Effector CD8-positive, alpha-beta T cell (primary cell): Measurements from ENCODE around the gene MEIS2.

ENCODE experiments used
- DNase-seq: peaks from one replicate; lab custom pipeline; 2025; lab: John Stamatoyannopoulos, UW

Gene MEIS2

DNA sequence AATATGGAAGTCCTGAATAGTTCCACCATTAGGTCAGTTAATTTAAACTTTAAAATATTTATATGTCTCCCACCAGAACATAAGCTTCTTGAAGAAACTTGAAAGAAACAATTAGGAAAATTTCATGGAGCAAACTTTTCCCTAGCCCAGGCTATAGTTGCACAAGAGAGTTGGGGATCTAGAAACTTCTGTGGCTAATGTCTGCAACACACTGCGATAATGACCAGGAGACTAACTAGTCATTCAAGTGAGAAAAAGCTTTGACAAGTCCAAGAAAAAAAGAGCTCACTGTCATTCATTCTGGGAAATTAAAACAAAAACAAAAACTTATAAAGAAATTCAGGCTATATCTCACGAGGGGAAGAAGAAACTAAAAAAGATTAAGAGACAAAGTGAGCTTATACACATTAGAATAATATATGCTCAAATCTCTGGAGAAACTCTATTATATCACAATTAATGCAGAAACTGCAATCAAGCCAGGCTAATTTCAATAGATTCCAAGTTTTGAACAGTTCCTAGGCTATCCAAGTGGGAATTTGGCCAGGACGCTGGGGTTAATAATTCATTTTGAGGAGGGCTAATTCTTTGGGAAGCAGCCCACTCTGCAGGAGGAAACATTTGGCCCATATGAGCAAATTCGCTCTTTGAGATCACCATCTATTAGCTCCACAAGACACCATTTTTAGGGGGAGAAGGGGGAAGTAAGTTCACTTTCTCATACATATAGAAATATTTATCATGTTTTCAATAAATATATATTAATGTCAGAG lies 134.6 kb downstream of the MEIS2 start:
- no peak for DNase-seq

GRCh38 chr15:36964626-36965025 lies 135.7 kb downstream of the MEIS2 start:
- DNase-seq, result no peak

- no peak for DNase-seq
Measured at GRCh38 chr15:36961956-36962355, 138.4 kb downstream of the MEIS2 start.

- no peak for DNase-seq
Measured at GRCh38 chr15:36960947-36961227, 139.5 kb downstream of the MEIS2 start.

DNA sequence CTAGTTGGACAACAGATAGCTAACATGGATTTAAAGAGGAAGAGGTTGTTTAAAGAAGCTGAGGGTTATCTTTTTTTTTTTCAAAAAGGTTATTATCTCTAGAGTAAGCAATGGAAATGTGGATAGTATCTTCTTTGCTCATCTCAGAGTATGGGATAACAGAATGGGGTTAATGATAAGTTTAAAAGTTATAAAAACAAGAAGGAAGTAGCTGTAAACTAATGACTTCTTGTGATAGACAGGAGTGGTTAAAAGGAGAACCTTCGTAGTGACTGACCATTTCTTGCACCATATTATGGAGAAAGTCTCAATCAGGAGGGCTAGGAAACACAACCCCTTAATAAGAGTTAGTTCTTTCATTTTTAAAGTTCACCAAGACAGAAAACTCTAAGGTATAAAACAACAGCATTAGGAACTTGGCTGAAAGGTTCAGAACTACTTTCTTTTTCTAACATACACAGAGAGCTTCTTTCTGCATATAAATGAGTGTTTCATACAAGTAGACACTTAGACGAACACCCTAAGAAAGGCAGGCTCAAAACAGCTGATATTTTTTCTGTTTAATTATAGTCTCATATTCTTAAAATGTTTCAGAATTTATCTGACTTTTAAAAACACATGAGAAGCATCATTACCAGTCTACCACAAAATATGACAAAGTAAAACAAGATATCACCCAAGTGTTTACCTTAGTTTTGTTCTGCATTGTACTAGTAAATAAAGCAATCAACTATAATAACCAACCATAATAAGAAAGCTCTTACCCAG lies 140.0 kb downstream of the MEIS2 start:
- DNase-seq, result no peak

DNA sequence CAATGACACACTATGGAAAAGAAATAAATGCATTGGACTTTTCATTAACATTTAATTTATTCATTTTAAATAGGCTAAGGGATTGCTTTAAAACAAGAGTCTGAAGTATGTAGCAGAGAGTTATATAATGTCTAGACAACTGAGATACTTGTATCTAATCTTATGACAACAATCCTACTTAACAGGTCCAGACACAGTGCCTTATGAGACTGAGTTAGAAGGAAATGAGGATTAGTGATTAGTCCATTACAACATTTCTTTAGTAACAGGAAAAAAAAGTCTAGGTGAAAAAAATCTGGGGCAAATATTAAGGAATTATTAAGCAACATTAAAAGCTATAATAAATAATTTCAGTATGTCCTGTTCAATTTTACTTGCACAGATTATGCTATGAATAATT lies 140.6 kb downstream of the MEIS2 start:
- no peak for DNase-seq

DNA sequence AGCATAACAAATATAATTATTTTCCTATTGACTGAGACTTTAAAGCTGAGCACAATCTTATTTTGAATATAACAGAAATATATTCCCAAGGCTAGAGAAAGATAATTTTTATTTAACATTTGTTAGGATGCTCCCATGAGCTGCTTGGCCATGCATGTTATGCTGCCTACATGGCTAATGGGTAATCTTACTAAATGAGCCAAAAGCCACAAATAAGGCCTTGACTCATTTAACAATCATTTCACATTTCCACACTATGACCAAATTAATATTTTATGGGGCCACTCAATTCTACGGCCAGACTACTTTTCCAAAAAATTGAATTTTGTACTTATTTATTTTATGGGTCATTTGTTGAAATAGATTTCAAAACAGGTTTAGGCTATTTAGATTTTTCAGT lies 141.7 kb downstream of the MEIS2 start:
- DNase-seq, result no peak

DNA sequence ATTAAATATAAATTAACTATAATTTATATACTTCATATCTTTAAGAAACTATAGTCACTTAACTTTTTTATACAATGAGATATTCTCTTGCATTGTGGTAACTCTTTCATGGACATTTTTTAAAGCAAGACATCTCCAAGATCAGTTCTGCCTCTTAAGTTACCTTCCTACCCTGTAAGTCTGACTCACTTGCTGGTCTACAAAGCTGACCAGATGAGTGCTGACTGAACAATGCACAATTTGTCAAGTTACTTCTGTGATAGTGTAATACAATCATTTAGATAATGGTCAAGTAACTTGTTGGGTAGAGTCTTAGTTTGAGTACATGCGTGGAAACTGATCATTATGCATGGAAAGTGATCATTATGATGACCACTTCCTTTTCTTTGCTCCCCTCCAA lies 145.9 kb downstream of the MEIS2 start:
- no peak for DNase-seq

DNA sequence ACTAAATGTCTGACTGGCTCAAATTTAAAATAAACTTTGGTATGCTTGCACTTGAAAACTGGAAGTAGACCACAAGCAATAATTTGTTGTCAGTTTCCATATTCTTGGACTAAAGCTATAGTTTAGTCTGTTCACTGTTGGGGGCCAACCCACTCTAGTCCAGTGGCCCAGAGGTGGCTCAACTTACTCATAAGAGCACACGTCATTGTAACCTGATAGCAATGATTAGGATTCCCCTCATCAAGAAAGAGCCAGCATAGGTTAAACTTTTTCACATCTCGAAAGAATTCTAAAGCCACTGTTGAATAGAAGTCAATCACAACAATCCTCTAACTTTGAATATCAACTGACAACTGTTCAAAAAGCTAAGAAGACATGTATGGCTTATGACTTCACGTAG lies 147.0 kb downstream of the MEIS2 start:
- no peak for DNase-seq

DNA sequence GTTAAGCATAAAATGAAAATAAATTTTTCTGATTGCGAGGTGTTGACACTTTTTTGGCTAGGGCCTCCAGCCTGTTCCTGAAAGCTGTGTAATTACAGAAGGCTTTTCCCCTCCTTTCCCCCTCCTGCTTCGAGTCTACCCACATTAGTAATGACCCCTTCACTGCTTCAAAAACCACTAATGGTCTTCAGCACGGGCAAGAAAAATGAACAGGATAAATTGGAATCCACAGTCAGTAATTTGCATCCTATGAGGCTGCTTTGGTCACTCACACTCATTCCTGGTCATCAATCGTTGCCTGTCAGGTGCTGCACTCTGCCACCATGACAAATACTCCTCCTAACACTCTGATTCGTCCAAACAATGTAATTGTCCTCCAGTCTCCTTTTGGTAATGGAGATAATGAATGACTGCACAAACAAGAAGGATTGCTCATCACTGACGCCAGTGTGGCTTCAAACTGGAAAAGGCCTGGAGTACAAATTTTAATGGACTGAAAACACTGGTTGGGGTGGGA lies 148.6 kb downstream of the MEIS2 start:
- DNase-seq, result no peak

GRCh38 chr15:36950371-36950770 lies 150.0 kb downstream of the MEIS2 start:
- DNase-seq, result no peak

GRCh38 chr15:36948982-36949381 lies 151.4 kb downstream of the MEIS2 start:
- DNase-seq, result no peak

- DNase-seq, result no peak
Measured at GRCh38 chr15:36947035-36947719, 153.2 kb downstream of the MEIS2 start.

DNA sequence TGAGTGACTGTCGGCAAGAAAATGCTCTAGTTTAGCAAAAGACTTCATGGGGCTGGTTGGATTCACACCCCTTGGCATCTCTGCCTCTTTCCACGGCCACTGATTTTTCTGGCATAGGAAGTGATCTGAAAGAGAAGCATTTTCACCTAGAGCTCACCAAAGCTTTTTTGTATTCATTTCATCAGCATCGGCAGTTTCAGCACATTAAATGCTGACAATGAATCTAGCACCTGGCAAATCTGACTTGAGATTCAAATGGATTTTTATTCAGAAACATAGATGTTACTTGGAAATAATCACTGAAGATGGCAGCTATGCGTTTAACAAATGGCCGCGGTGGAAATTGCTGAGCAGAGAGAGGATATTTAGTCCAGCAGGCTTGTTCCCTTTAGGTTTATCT lies 155.9 kb downstream of the MEIS2 start:
- no peak for DNase-seq

DNA sequence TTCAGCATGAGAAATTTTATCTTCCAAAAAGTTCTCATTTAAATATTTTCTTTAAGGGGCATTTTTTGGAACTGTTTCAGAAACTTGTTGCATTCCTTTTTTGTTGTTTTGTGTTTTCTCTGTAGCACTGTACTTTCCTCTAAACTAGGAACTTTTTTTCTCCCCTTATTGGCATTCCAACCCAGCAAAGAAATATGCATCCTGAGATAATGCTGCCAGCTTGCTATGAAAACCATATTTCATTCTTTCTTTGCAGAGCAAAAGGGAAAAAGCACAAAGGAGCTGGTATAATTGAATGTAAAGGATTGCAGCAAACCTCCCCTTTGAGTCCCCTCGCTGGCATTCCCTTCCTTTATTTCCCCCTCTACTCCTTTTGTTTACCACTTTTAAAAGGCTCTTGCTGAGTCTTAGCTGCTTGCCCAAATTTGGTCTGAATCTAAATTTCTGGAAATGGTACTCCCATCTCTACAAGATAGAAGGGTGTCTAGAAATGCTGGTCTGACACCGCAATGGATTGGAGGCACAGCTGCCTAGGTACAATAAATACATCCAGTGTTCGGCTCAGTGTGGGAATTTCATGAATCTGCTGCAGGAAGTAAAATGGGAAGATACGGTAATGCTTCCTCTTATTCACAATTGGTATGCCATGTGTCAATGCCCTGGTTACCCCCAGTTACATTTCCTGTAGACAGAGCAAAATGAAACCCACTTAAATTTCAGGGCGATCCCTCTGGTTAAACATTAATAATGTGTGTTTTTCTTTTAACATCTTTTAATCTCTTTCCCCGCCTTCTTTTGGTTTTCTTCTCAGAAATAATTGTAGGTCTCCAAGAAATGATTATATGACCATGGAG lies 156.6 kb downstream of the MEIS2 start:
- DNase-seq, result no peak

DNA sequence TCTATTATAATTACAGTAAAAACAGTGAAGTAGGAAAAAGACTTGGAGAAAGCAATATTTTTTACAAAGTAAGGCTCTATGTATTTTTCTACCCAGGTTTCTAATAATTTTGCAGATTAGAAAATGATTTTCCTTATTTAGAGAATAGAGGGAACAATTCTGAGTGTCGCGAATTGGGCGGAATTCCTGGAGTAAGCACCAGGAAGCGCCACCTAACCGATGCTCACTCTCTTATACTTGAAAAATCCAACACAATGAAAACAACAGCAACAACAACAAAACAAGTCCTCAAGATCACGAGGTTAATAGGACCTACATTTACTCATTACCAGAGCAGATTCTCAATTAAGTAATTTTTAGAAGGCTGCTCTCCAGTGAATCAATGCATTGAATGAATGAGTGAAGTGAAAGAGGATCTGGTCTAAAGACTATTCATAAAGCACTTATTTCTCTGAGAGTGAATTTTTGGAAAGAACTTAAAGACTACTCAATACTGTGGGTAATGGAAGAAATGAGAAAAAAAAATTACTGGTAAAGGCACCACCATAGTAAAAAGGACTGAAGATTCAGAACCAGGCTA lies 158.0 kb downstream of the MEIS2 start:
- DNase-seq, result no peak

- DNase-seq, result no peak
Measured at GRCh38 chr15:36941798-36942197, 158.6 kb downstream of the MEIS2 start.

DNA sequence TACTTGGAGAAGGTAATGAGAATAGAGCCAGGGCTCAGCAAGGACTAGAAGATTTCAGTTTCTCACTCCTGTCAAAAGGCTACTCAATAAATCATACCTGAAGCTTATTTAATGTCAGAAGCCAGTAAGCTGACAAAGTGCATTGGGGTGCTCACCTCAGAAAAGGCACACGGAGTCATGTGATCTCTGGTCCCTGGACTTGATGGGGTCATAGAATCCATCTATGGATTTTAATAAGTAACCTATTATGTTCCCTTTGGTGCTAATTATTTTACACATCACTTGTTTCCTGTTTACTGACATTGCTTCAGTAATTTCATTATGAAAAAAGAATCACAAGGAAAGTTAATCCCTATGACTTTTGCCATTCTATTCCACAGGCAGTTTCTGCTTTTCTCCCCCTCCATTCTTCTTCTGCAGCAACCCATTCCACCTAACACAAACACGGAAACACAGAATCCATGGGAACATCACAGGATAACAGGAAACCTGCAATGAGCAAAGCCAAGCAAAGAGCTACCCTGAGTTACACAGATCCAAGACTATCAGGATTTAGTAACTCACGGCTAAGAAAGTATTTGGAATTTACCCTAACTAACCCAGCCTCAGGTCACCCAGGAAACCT lies 159.6 kb downstream of the MEIS2 start:
- DNase-seq, result no peak

GRCh38 chr15:36940219-36940618 lies 160.1 kb downstream of the MEIS2 start:
- DNase-seq, result no peak

GRCh38 chr15:36938764-36939163 lies 161.6 kb downstream of the MEIS2 start:
- no peak for DNase-seq

DNA sequence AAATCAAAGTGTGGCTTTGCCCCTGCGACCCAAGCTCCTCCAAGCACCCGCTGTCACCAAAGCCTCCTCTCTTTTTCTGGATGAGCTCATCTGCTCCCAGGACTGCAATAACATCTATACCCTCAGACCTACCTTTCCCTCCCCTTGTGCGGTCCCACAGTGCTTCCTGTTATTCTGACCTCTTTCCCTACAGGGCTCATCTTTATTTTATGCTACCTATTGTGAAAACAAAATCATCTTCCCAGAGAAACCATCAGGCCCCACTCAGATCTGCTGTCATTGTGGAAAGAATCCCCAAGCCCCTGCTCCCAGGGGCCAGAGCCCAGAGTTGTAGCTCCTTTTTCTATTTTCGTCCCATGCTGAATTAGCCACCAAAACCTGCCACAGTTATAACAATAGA lies 162.2 kb downstream of the MEIS2 start:
- no peak for DNase-seq
